Subcutaneous abdominal adipose tissue (tissue), 5 donors: ENCODE data around the gene NPFFR2.
"Not testable (repeated sequence)": the region's sequence is repeated elsewhere in the genome, so short reads cannot be mapped to it uniquely, and the experiment has no call there.

Source experiments
- H3K27ac ChIP-seq: one replicate; pipeline ENCODE4 v1.7.0; 2013; ENCODE audit warnings: low read depth, mild to moderate bottlenecking, inconsistent platforms, low read length, moderate library complexity
- H3K27me3 ChIP-seq, 5 donors: one replicate each; pipeline ENCODE4 v1.7.0; 2013; ENCODE audit warnings: low read length in 5 of 5, inconsistent platforms in 1 of 5; ENCODE audit not compliant: control insufficient read depth in 5 of 5, insufficient read depth in 4 of 5
- H3K36me3 ChIP-seq, 5 donors: one replicate each; pipeline ENCODE4 v1.7.0; 2013; ENCODE audit warnings: low read length in 5 of 5; ENCODE audit not compliant: control insufficient read depth in 5 of 5, insufficient read depth in 5 of 5
- H3K4me1 ChIP-seq, 5 donors: one replicate each; pipeline ENCODE4 v1.7.0; 2013; ENCODE audit warnings: low read length in 5 of 5, mild to moderate bottlenecking in 3 of 5, moderate library complexity in 1 of 5; ENCODE audit not compliant: control insufficient read depth in 5 of 5, insufficient read depth in 5 of 5
- H3K4me3 ChIP-seq, 5 donors: one replicate each; pipeline ENCODE4 v1.7.0; 2013; ENCODE audit warnings: low read length in 5 of 5, low read depth in 1 of 5
- H3K9ac ChIP-seq, 5 donors: one replicate each; pipeline ENCODE4 v1.7.0; 2013; ENCODE audit warnings: low read length in 5 of 5, mild to moderate bottlenecking in 4 of 5, moderate library complexity in 3 of 5
- H3K9me3 ChIP-seq, 5 donors: one replicate each; pipeline ENCODE4 v1.7.0; 2013; ENCODE audit warnings: low read length in 5 of 5; ENCODE audit not compliant: control insufficient read depth in 5 of 5
- donor health status: healthy.
- donor health status: healthy.
- donor health status: healthy.
- donor health status: healthy.
- donor health status: healthy.

Gene NPFFR2

GRCh38 chr4:72152731-72153130 is 120.9 kb downstream of the NPFFR2 start:
- no peaks in the 10 kb centered on the region for H3K36me3 ChIP-seq
- peaks cover 0 to 3% (median 0%) of the 10 kb centered on the region in 5 donors for H3K9me3 ChIP-seq
- no peaks in the 10 kb centered on the region for H3K4me1 ChIP-seq
- no peak overlapping the region for H3K9ac ChIP-seq
- H3K27me3 ChIP-seq = no peaks in the 10 kb centered on the region
- no peak overlapping the region for H3K27ac ChIP-seq
- H3K4me3 ChIP-seq = no peak overlapping the region

DNA sequence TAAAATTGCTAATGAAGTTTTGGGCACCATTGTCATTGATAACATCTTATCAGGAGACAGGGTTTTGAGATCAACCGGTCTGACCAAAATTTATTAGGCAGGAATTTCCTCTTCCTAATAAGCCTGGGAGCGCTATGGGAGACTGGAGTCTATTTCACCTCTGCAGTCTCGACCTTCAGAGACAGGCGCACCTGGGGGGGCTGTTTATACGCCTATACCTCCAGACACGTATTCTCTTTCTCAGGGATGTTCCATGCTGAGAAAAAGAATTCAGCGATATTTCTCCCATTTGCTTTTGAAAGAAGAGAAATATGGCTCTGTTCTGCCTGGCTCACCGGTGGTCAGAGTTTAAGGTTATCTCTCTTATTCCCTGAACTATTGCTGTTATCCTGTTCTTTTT is 121.8 kb downstream of the NPFFR2 start:
- not testable (repeated sequence) for H3K27ac ChIP-seq, H3K36me3 ChIP-seq, H3K4me3 ChIP-seq, H3K27me3 ChIP-seq, H3K9ac ChIP-seq, H3K9me3 ChIP-seq, H3K4me1 ChIP-seq

GRCh38 chr4:72169285-72169684 is 137.5 kb downstream of the NPFFR2 start:
- not testable (repeated sequence) for H3K9ac ChIP-seq, H3K27ac ChIP-seq, H3K4me1 ChIP-seq, H3K9me3 ChIP-seq, H3K27me3 ChIP-seq, H3K36me3 ChIP-seq, H3K4me3 ChIP-seq

- no peak overlapping the region for H3K9ac ChIP-seq
- no peak overlapping the region for H3K27ac ChIP-seq
- no peak overlapping the region for H3K4me3 ChIP-seq
- H3K9me3 ChIP-seq = no peaks in the 10 kb centered on the region
- H3K27me3 ChIP-seq = no peaks in the 10 kb centered on the region
- H3K36me3 ChIP-seq = no peaks in the 10 kb centered on the region
- H3K4me1 ChIP-seq = no peaks in the 10 kb centered on the region
These were observed 138.1 kb downstream of the NPFFR2 start for GRCh38 chr4:72169861-72170260.

GRCh38 chr4:72171761-72172160 is 140.0 kb downstream of the NPFFR2 start:
- Histone ChIP-seq H3K9me3 (peaks cover 0 to 7% (median 5%) of the 10 kb centered on the region in 5 donors), H3K9ac (no peak overlapping the region), H3K4me3 (no peak overlapping the region)

DNA sequence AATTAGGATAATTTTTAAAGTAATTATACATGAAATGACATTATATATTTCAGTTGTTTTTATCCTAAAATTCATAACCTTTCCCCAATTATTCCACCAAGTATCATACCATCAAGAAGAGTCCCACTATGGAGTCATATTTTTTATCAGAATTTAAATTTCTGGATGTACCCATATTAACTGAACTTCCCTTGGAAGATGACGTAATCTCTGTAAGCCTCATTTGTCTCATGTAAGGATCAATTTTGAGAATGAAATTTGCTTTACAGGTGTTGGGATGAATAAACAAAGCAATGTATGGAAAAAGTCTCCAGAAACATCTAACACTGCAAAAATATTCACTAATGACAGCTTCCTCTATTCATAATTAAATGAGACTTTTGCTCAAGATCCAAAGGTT is 147.5 kb downstream of the NPFFR2 start:
- peaks cover 0 to 7% (median 5%) of the 10 kb centered on the region in 5 donors for H3K9me3 ChIP-seq
- no peaks in the 10 kb centered on the region for H3K27me3 ChIP-seq
- H3K4me3 ChIP-seq = no peak overlapping the region
- H3K9ac ChIP-seq = no peak overlapping the region
- no peaks in the 10 kb centered on the region for H3K36me3 ChIP-seq
- no peaks in the 10 kb centered on the region for H3K4me1 ChIP-seq
- no peak overlapping the region for H3K27ac ChIP-seq

More at GRCh38 chr4:72171761-72172160, 140.0 kb downstream of the NPFFR2 start:
- H3K27me3 ChIP-seq = no peaks in the 10 kb centered on the region
- no peak overlapping the region for H3K27ac ChIP-seq
- H3K36me3 ChIP-seq = no peaks in the 10 kb centered on the region
- no peaks in the 10 kb centered on the region for H3K4me1 ChIP-seq

DNA sequence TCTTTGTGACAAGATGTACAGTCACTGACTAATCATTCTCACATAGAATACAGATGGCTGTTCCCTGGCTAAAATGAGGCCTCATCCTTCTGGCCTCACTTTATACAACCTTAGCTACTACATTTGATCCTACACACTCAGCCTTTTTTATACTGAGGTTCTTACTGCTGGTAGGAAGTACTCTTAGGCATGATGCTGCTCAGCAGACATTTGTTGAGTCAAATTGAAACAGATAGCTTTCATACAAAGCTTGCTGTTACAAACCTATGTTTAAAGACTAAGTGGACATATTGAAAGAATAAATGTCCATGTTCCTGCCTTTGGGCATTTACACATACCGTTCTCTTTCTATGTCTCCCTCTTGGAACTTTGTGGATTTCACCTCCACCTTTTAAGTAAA is 154.9 kb downstream of the NPFFR2 start:
- Histone ChIP-seq H3K27me3 (no peaks in the 10 kb centered on the region), H3K4me3 (no peak overlapping the region), H3K9ac (no peak overlapping the region), H3K27ac (no peak overlapping the region), H3K9me3 (no peaks in the 10 kb centered on the region), H3K4me1 (no peaks in the 10 kb centered on the region), H3K36me3 (no peaks in the 10 kb centered on the region)

- Histone ChIP-seq H3K27ac (no peak overlapping the region), H3K9me3 (peaks cover 0 to 2% (median 0%) of the 10 kb centered on the region in 5 donors), H3K36me3 (no peaks in the 10 kb centered on the region), H3K4me1 (no peaks in the 10 kb centered on the region), H3K9ac (no peak overlapping the region), H3K4me3 (no peak overlapping the region), H3K27me3 (no peaks in the 10 kb centered on the region)
These were observed 162.2 kb downstream of the NPFFR2 start for GRCh38 chr4:72194046-72194445.

DNA sequence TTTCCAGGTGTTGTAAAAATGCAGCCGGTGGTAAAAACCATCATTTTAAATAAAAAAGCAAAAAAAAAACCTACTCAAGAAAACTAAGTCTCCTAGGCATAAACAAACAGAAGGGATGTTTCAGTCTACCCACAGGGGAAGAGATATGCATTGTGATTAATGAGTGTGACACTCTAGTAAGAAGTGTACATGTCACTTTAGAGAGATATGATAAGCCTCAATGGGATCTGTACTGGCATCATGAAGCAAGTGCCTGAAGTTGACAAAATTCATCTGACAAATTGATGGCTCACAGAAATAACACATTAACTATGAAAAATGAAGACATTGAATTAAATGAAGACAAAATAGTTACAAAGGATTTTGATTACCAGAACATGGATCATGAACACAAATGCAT is 162.7 kb downstream of the NPFFR2 start:
- Histone ChIP-seq H3K4me1 (no peaks in the 10 kb centered on the region), H3K9ac (no peak overlapping the region), H3K4me3 (no peak overlapping the region), H3K36me3 (no peaks in the 10 kb centered on the region), H3K9me3 (peaks cover 0 to 2% (median 0%) of the 10 kb centered on the region in 5 donors), H3K27me3 (no peaks in the 10 kb centered on the region), H3K27ac (no peak overlapping the region)
